ENCODE measurements around the gene PSIP1. TPM values are rescaled to one million over a fixed set of nuclear protein-coding genes. Genes with fewer than 3 reads are reported as not detected.

Gene PSIP1
- polyA plus RNA-seq, 1 donor (not counting 4 experiments of a cell fraction or from before 2014, with no cell fraction given) = 14.7 TPM

GRCh38 chr9:15438891-15439290 lies 71.9 kb downstream of the PSIP1 start:
- Histone ChIP-seq H3K27ac (ENCODE audit: control insufficient read depth, insufficient read depth, low read length) (no peak overlapping the region), H3K9me1 (ENCODE audit: control insufficient read depth, extremely low read depth, insufficient read depth, low read length) (no peaks in the 10 kb centered on the region), H4K20me1 (ENCODE audit: control insufficient read depth, extremely low read depth, insufficient read depth, low read length) (no peaks in the 10 kb centered on the region), H3K79me2 (ENCODE audit: control insufficient read depth, insufficient read depth, low read length) (peaks cover 48% of the 10 kb centered on the region), H3K4me3 (ENCODE audit: control insufficient read depth in 2 of 3, extremely low read depth in 1 of 3, insufficient read depth in 2 of 3, low read depth in 1 of 3, low read length in 3 of 3) (no peak overlapping the region), H3K27me3 (ENCODE audit: control insufficient read depth, extremely low read depth, insufficient read depth, low read length) (no peaks in the 10 kb centered on the region), H3K4me2 (ENCODE audit: control insufficient read depth, extremely low read depth, insufficient read depth, low read depth, low read length) (no peak overlapping the region), H3K4me1 (ENCODE audit: control insufficient read depth, extremely low read depth, insufficient read depth, low read length) (no peaks in the 10 kb centered on the region), H3K36me3 (ENCODE audit: control insufficient read depth in 2 of 2, extremely low read depth in 1 of 2, insufficient read depth in 2 of 2, low read length in 2 of 2) (peaks cover 4% of the 10 kb centered on the region in 2 experiments), H2AFZ (ENCODE audit: control insufficient read depth, low read length) (no peak overlapping the region), H3K9ac (ENCODE audit: control insufficient read depth, extremely low read depth, insufficient read depth, low read length) (no peak overlapping the region), H3K9me3 (ENCODE audit: control insufficient read depth, low read depth, low read length) (no peaks in the 10 kb centered on the region)
- TF ChIP-seq EZH2 (IDR thresholded peaks at IDR 0.05; ENCODE audit: low read length) = no peak
- TF ChIP-seq, protein P1, sequence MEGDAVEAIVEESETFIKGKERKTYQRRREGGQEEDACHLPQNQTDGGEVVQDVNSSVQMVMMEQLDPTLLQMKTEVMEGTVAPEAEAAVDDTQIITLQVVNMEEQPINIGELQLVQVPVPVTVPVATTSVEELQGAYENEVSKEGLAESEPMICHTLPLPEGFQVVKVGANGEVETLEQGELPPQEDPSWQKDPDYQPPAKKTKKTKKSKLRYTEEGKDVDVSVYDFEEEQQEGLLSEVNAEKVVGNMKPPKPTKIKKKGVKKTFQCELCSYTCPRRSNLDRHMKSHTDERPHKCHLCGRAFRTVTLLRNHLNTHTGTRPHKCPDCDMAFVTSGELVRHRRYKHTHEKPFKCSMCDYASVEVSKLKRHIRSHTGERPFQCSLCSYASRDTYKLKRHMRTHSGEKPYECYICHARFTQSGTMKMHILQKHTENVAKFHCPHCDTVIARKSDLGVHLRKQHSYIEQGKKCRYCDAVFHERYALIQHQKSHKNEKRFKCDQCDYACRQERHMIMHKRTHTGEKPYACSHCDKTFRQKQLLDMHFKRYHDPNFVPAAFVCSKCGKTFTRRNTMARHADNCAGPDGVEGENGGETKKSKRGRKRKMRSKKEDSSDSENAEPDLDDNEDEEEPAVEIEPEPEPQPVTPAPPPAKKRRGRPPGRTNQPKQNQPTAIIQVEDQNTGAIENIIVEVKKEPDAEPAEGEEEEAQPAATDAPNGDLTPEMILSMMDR (optimal IDR thresholded peaks at IDR 0.05 in 1 of 3, IDR thresholded peaks at IDR 0.05 in 1 of 3, conservative IDR thresholded peaks at IDR 0.05 in 1 of 3; ENCODE audit: extremely low read depth in 1 of 3, insufficient read depth in 2 of 3, low read length in 3 of 3) = no peak
- FAIRE-seq (no peak), DNase-seq (ENCODE audit: low read depth, low spot score) (no peak)
- dilution Hi-C loops (cut with MboI; ENCODE audit: extremely low pct_ligation_motif_present, low sequenced_read_pairs) = no loop called here

- no peak for DNase-seq (ENCODE audit: low read depth, low spot score)
- Histone ChIP-seq H3K79me2 (ENCODE audit: control insufficient read depth, insufficient read depth, low read length) (peaks cover 70% of the 10 kb centered on the region), H3K36me3 (ENCODE audit: control insufficient read depth in 2 of 2, extremely low read depth in 1 of 2, insufficient read depth in 2 of 2, low read length in 2 of 2) (peaks cover 0 to 4% of the 10 kb centered on the region in 2 experiments), H3K9me1 (ENCODE audit: control insufficient read depth, extremely low read depth, insufficient read depth, low read length) (no peaks in the 10 kb centered on the region), H2AFZ (ENCODE audit: control insufficient read depth, low read length) (no peak overlapping the region), H3K4me1 (ENCODE audit: control insufficient read depth, extremely low read depth, insufficient read depth, low read length) (no peaks in the 10 kb centered on the region), H3K27ac (ENCODE audit: control insufficient read depth, insufficient read depth, low read length) (no peak overlapping the region), H3K9me3 (ENCODE audit: control insufficient read depth, low read depth, low read length) (no peaks in the 10 kb centered on the region), H3K9ac (ENCODE audit: control insufficient read depth, extremely low read depth, insufficient read depth, low read length) (no peak overlapping the region), H3K4me3 (ENCODE audit: control insufficient read depth in 2 of 3, extremely low read depth in 1 of 3, insufficient read depth in 2 of 3, low read depth in 1 of 3, low read length in 3 of 3) (no peak overlapping the region), H4K20me1 (ENCODE audit: control insufficient read depth, extremely low read depth, insufficient read depth, low read length) (no peaks in the 10 kb centered on the region), H3K27me3 (ENCODE audit: control insufficient read depth, extremely low read depth, insufficient read depth, low read length) (no peaks in the 10 kb centered on the region), H3K4me2 (ENCODE audit: control insufficient read depth, extremely low read depth, insufficient read depth, low read depth, low read length) (no peak overlapping the region)
- no peak for TF ChIP-seq EZH2 (IDR thresholded peaks at IDR 0.05; ENCODE audit: low read length)
- TF ChIP-seq, protein P1 (optimal IDR thresholded peaks at IDR 0.05 in 1 of 3, IDR thresholded peaks at IDR 0.05 in 1 of 3, conservative IDR thresholded peaks at IDR 0.05 in 1 of 3; ENCODE audit: extremely low read depth in 1 of 3, insufficient read depth in 2 of 3, low read length in 3 of 3) = no peak
- dilution Hi-C loops (cut with MboI; ENCODE audit: extremely low pct_ligation_motif_present, low sequenced_read_pairs) = no loop called here
- FAIRE-seq = no peak
Measured at GRCh38 chr9:15433661-15434060, 77.1 kb downstream of the PSIP1 start.
